DND-41 (cell line): ENCODE data around the gene UCN3.

Source experiments
- ATAC-seq: fragments of 200-7000 bp; cut with Tn5 transposase; 3 replicates; pipeline ENCODE4 v1.9.1; 2021; ENCODE audit warnings: low read depth; ENCODE audit not compliant: insufficient read depth
- DNase-seq: peaks from one replicate; pipeline ENCODE4 v3.0.0-alpha.2; 2020
- H2AFZ ChIP-seq: 2 replicates; pipeline ENCODE4 v1.6.0; 2012; ENCODE audit warnings: low read depth, low read length
- H3K27ac ChIP-seq: 2 replicates; pipeline ENCODE4 v1.5.1; 2012; ENCODE audit warnings: low read length, inconsistent platforms
- H3K27me3 ChIP-seq: fragments of 200-600 bp; sonication (generic); 2 replicates; pipeline ENCODE4 v1.6.0; 2012; ENCODE audit warnings: low read length, mild to moderate bottlenecking, inconsistent platforms; ENCODE audit not compliant: insufficient read depth, poor library complexity
- H3K36me3 ChIP-seq: 2 replicates; pipeline ENCODE4 v1.5.1; 2012; ENCODE audit warnings: low read length, inconsistent platforms; ENCODE audit not compliant: insufficient read depth
- H3K4me1 ChIP-seq: 2 replicates; pipeline ENCODE4 v1.5.1; 2012; ENCODE audit warnings: mild to moderate bottlenecking, low read length; ENCODE audit not compliant: insufficient read depth
- H3K4me2 ChIP-seq: 2 replicates; pipeline ENCODE4 v1.6.0; 2012; ENCODE audit warnings: mild to moderate bottlenecking, moderate library complexity, low read length, inconsistent platforms; ENCODE audit not compliant: insufficient read depth
- H3K4me3 ChIP-seq, 2 experiments: fragments of 200-600 bp in 1 of 2; shearing (Covaris generic) in 1 of 2; 2 replicates each; pipeline ENCODE4 v1.5.1; 2012 to 2016; ENCODE audit warnings: inconsistent platforms in 2 of 2, low read length in 2 of 2, mild to moderate bottlenecking in 2 of 2, low read depth in 1 of 2, moderate library complexity in 1 of 2
- H3K79me2 ChIP-seq: 2 replicates; pipeline ENCODE4 v1.6.0; 2012; ENCODE audit warnings: low read length, inconsistent platforms; ENCODE audit not compliant: insufficient read depth
- H3K9ac ChIP-seq: 2 replicates; pipeline ENCODE4 v1.6.0; 2012; ENCODE audit warnings: low read depth, mild to moderate bottlenecking, inconsistent platforms, low read length, moderate library complexity
- H3K9me3 ChIP-seq: 2 replicates; pipeline ENCODE4 v1.5.1; 2012; ENCODE audit warnings: low read length, moderate library complexity, mild to moderate bottlenecking, inconsistent platforms; ENCODE audit not compliant: insufficient read depth, severe bottlenecking
- H4K20me1 ChIP-seq: 2 replicates; pipeline ENCODE4 v1.6.0; 2012; ENCODE audit warnings: low read length; ENCODE audit not compliant: insufficient read depth
- EZH2 ChIP-seq: IDR thresholded peaks from 3 replicates; pipeline ENCODE4 v1.6.1; 2012; ENCODE audit warnings: borderline replicate concordance, low read depth, mild to moderate bottlenecking, moderate library complexity, low read length, inconsistent platforms; ENCODE audit not compliant: severe bottlenecking
- TF ChIP-seq, protein P1 (sequence below): IDR thresholded peaks from 2 replicates; pipeline ENCODE4 v1.5.1; 2012; ENCODE audit warnings: borderline replicate concordance, low read length, moderate library complexity, mild to moderate bottlenecking; ENCODE audit not compliant: poor library complexity, severe bottlenecking; ENCODE audit errors: extremely low read depth

UCN3 gene

GRCh38 chr10:5343979-5344378 lies 20.8 kb upstream of the UCN3 start:
- Histone ChIP-seq H3K27ac (no peak overlapping the region), H3K9me3 (no peaks in the 10 kb centered on the region), H4K20me1 (no peaks in the 10 kb centered on the region), H3K36me3 (no peaks in the 10 kb centered on the region), H3K27me3 (no peaks in the 10 kb centered on the region), H3K4me1 (no peaks in the 10 kb centered on the region), H3K9ac (no peak overlapping the region), H3K79me2 (no peaks in the 10 kb centered on the region), H2AFZ (no peak overlapping the region), H3K4me3 (no peak overlapping the region), H3K4me2 (no peak overlapping the region)
- ATAC-seq (no peak), DNase-seq (no peak)
- TF ChIP-seq EZH2: no peak
- TF ChIP-seq, protein P1, sequence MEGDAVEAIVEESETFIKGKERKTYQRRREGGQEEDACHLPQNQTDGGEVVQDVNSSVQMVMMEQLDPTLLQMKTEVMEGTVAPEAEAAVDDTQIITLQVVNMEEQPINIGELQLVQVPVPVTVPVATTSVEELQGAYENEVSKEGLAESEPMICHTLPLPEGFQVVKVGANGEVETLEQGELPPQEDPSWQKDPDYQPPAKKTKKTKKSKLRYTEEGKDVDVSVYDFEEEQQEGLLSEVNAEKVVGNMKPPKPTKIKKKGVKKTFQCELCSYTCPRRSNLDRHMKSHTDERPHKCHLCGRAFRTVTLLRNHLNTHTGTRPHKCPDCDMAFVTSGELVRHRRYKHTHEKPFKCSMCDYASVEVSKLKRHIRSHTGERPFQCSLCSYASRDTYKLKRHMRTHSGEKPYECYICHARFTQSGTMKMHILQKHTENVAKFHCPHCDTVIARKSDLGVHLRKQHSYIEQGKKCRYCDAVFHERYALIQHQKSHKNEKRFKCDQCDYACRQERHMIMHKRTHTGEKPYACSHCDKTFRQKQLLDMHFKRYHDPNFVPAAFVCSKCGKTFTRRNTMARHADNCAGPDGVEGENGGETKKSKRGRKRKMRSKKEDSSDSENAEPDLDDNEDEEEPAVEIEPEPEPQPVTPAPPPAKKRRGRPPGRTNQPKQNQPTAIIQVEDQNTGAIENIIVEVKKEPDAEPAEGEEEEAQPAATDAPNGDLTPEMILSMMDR: no peak

GRCh38 chr10:5344746-5345145 lies 20.0 kb upstream of the UCN3 start:
- no peaks in the 10 kb centered on the region for H3K27me3 ChIP-seq
- no peaks in the 10 kb centered on the region for H3K36me3 ChIP-seq
- H2AFZ ChIP-seq: no peak overlapping the region
- H3K27ac ChIP-seq: no peak overlapping the region
- no peaks in the 10 kb centered on the region for H3K4me1 ChIP-seq
- H3K4me2 ChIP-seq: no peak overlapping the region
- H3K9ac ChIP-seq: no peak overlapping the region
- no peak overlapping the region for H3K4me3 ChIP-seq
- no peaks in the 10 kb centered on the region for H3K9me3 ChIP-seq
- no peak for DNase-seq
- ATAC-seq: no peak
- TF ChIP-seq EZH2: no peak
- TF ChIP-seq, protein P1: no peak
- no peaks in the 10 kb centered on the region for H3K79me2 ChIP-seq
- no peaks in the 10 kb centered on the region for H4K20me1 ChIP-seq

GRCh38 chr10:5346881-5347280 lies 17.9 kb upstream of the UCN3 start:
- Histone ChIP-seq H3K4me3 (no peak overlapping the region), H3K36me3 (no peaks in the 10 kb centered on the region), H4K20me1 (no peaks in the 10 kb centered on the region), H3K79me2 (no peaks in the 10 kb centered on the region), H3K9ac (no peak overlapping the region), H3K4me1 (no peaks in the 10 kb centered on the region), H3K9me3 (no peaks in the 10 kb centered on the region), H2AFZ (no peak overlapping the region), H3K27me3 (no peaks in the 10 kb centered on the region), H3K4me2 (no peak overlapping the region), H3K27ac (no peak overlapping the region)
- ATAC-seq (no peak), DNase-seq (no peak)
- no peak for TF ChIP-seq EZH2
- TF ChIP-seq, protein P1: no peak

- H3K27me3 ChIP-seq: no peaks in the 10 kb centered on the region
- H3K79me2 ChIP-seq: no peaks in the 10 kb centered on the region
- no peak overlapping the region for H3K27ac ChIP-seq
- no peaks in the 10 kb centered on the region for H4K20me1 ChIP-seq
- TF ChIP-seq, protein P1: no peak
- TF ChIP-seq EZH2: no peak
- no peaks in the 10 kb centered on the region for H3K36me3 ChIP-seq
- H3K4me3 ChIP-seq: no peak overlapping the region
- no peak overlapping the region for H2AFZ ChIP-seq
- H3K9ac ChIP-seq: no peak overlapping the region
- no peak for DNase-seq
- H3K4me1 ChIP-seq: no peaks in the 10 kb centered on the region
- H3K4me2 ChIP-seq: no peak overlapping the region
- no peaks in the 10 kb centered on the region for H3K9me3 ChIP-seq
- no peak for ATAC-seq
Observed at GRCh38 chr10:5349362-5349761, 15.4 kb upstream of the UCN3 start.
